H1 (cell line): Measurements from ENCODE around the gene ADCY9. TPM values are rescaled to one million over a fixed set of nuclear protein-coding genes. Genes with fewer than 3 reads are reported as not detected.

Experiments used
- CTCF ChIA-PET: fragments of 300-600 bp; sonication (Branson Sonifier 250); formaldehyde crosslinking; loops from one replicate; lab custom pipeline; 2021; ENCODE audit not compliant: partially characterized antibody; lab: Charles Lee
- POLR2A ChIA-PET: fragments of 300-600 bp; sonication (Branson Sonifier 250); formaldehyde crosslinking; loops from one replicate; lab custom pipeline; 2021; ENCODE audit warnings: inconsistent platforms; ENCODE audit not compliant: partially characterized antibody; lab: Charles Lee
- DNase-seq, 2 experiments: peaks; one replicate each; pipeline versions ENCODE4 v3.0.0 to v3.0.0-alpha.2; 2010 to 2022; ENCODE audit warnings: low spot score in 2 of 2, low read depth in 1 of 2, mixed read lengths in 1 of 2
- FAIRE-seq: peaks from 2 replicates; lab custom pipeline; 2011; peaks lifted over from hg19 to GRCh38; lab: Jason Lieb, UNC
- H2AFZ ChIP-seq: 2 replicates; pipeline ENCODE4 v1.8.1; 2012; ENCODE audit warnings: low read length, inconsistent platforms
- H2AK5ac ChIP-seq: 2 replicates; pipeline ENCODE4 v1.6.1; 2013; ENCODE audit warnings: low read depth, low read length
- H2BK120ac ChIP-seq: replicated peaks from 2 replicates; pipeline ENCODE3; 2013; ENCODE audit warnings: low read depth, low read length, inconsistent platforms
- H2BK12ac ChIP-seq: 2 replicates; pipeline ENCODE4 v1.6.1; 2013; ENCODE audit warnings: low read depth, low read length
- H2BK15ac ChIP-seq: 2 replicates; pipeline ENCODE4 v1.6.1; 2013; ENCODE audit warnings: low read length
- H2BK20ac ChIP-seq: 2 replicates; pipeline ENCODE4 v1.6.1; 2013; ENCODE audit warnings: low read length
- H2BK5ac ChIP-seq: 2 replicates; pipeline ENCODE4 v1.6.1; 2013; ENCODE audit warnings: low read depth, low read length
- H3K14ac ChIP-seq: 2 replicates; pipeline ENCODE4 v1.6.1; 2013; ENCODE audit warnings: inconsistent platforms; ENCODE audit not compliant: insufficient read length
- H3K18ac ChIP-seq: 2 replicates; pipeline ENCODE4 v1.6.1; 2013; ENCODE audit warnings: low read length; ENCODE audit errors: extremely low read depth
- H3K23ac ChIP-seq: 2 replicates; pipeline ENCODE4 v1.6.1; 2013; ENCODE audit warnings: inconsistent platforms; ENCODE audit not compliant: insufficient read length
- H3K23me2 ChIP-seq: 2 replicates; pipeline ENCODE4 v1.6.1; 2013; ENCODE audit warnings: low read depth, low read length
- H3K27ac ChIP-seq: 2 replicates; pipeline ENCODE4 v1.6.1; 2011; ENCODE audit warnings: low read depth, low read length, inconsistent platforms
- H3K27me3 ChIP-seq, 4 experiments: replicated peaks in 1 of 4; 1 replicate in 1 of 4; 2 replicates in 3 of 4; pipeline versions ENCODE4 v1.6.1 to v1.8.1; 2011 to 2013; ENCODE audit warnings: low read length in 3 of 4, mild to moderate bottlenecking in 3 of 4, inconsistent platforms in 2 of 4, mixed read lengths in 2 of 4, moderate library complexity in 1 of 4; ENCODE audit not compliant: control insufficient read depth in 3 of 4, insufficient read depth in 3 of 4; ENCODE audit errors: extremely low read depth in 1 of 4
- H3K36me3 ChIP-seq, 4 experiments: 2 replicates each; pipeline versions ENCODE4 v1.6.1 to v1.8.1; 2011 to 2013; ENCODE audit warnings: mild to moderate bottlenecking in 4 of 4, low read length in 3 of 4, moderate library complexity in 2 of 4, control low read depth in 1 of 4, inconsistent platforms in 1 of 4; ENCODE audit not compliant: insufficient read depth in 4 of 4, control insufficient read depth in 2 of 4
- H3K4ac ChIP-seq: replicated peaks from 2 replicates; pipeline ENCODE3; 2013; ENCODE audit warnings: low read length, low read depth, mixed read lengths, inconsistent platforms; ENCODE audit not compliant: insufficient read length
- H3K4me1 ChIP-seq, 4 experiments: replicated peaks in 1 of 4; 1 replicate in 1 of 4; 2 replicates in 3 of 4; pipeline versions ENCODE4 v1.6.1 to v1.8.1; 2011 to 2013; ENCODE audit warnings: low read length in 3 of 4, inconsistent platforms in 2 of 4, mixed read lengths in 1 of 4; ENCODE audit not compliant: insufficient read depth in 4 of 4, control insufficient read depth in 3 of 4
- H3K4me2 ChIP-seq, 2 experiments: 2 replicates each; pipeline versions ENCODE4 v1.6.1 to v1.8.1; 2011 to 2013; ENCODE audit warnings: low read depth in 2 of 2, low read length in 2 of 2, control low read depth in 1 of 2, inconsistent platforms in 1 of 2, mild to moderate bottlenecking in 1 of 2; ENCODE audit not compliant: insufficient read depth in 1 of 2
- H3K4me3 ChIP-seq, 4 experiments: fragments of 200-600, 300-600 bp in 1 of 4; sonication (generic), shearing (Covaris generic), sonication (Bioruptor Twin) in 1 of 4; 2 replicates each; pipeline versions ENCODE4 v1.5.1 to v1.8.1; 2011 to 2016; ENCODE audit warnings: low read length in 4 of 4, low read depth in 3 of 4, control low read depth in 2 of 4, inconsistent platforms in 2 of 4, mild to moderate bottlenecking in 2 of 4, mixed read lengths in 1 of 4, moderate library complexity in 1 of 4; ENCODE audit not compliant: insufficient read depth in 2 of 4; ENCODE audit errors: extremely low read depth in 1 of 4
- H3K56ac ChIP-seq: replicated peaks from 2 replicates; pipeline ENCODE3; 2013; ENCODE audit warnings: low read depth, mild to moderate bottlenecking, mixed read lengths, low read length, inconsistent platforms; ENCODE audit not compliant: insufficient read length
- H3K79me1 ChIP-seq: 2 replicates; pipeline ENCODE4 v1.6.1; 2013; ENCODE audit warnings: low read depth, low read length, control low read depth
- H3K79me2 ChIP-seq, 2 experiments: 2 replicates each; pipeline versions ENCODE4 v1.6.1 to v1.8.1; 2012 to 2013; ENCODE audit warnings: low read length in 2 of 2, mild to moderate bottlenecking in 2 of 2, inconsistent platforms in 1 of 2; ENCODE audit not compliant: insufficient read depth in 2 of 2, control insufficient read depth in 1 of 2
- H3K9ac ChIP-seq, 4 experiments: replicated peaks in 1 of 4; 1 replicate in 1 of 4; 2 replicates in 3 of 4; pipeline versions ENCODE4 v1.6.1 to v1.8.1; 2011 to 2013; ENCODE audit warnings: low read depth in 3 of 4, low read length in 3 of 4, control low read depth in 2 of 4, mild to moderate bottlenecking in 2 of 4, moderate library complexity in 2 of 4, inconsistent platforms in 1 of 4; ENCODE audit errors: extremely low read depth in 1 of 4
- H3K9me3 ChIP-seq, 2 experiments: 2 replicates each; pipeline versions ENCODE4 v1.6.1 to v1.8.1; 2012 to 2013; ENCODE audit warnings: mild to moderate bottlenecking in 2 of 2, moderate library complexity in 2 of 2, control low read depth in 1 of 2, inconsistent platforms in 1 of 2, low read depth in 1 of 2, low read length in 1 of 2, mixed read lengths in 1 of 2; ENCODE audit not compliant: insufficient read depth in 2 of 2
- H4K20me1 ChIP-seq, 2 experiments: replicated peaks in 1 of 2; 2 replicates each; pipeline versions ENCODE3 to v1.8.1; 2011 to 2013; ENCODE audit warnings: inconsistent platforms in 2 of 2, low read length in 2 of 2, mild to moderate bottlenecking in 1 of 2; ENCODE audit not compliant: insufficient read depth in 2 of 2, control insufficient read depth in 1 of 2
- H4K5ac ChIP-seq: 2 replicates; pipeline ENCODE4 v1.6.1; 2013; ENCODE audit warnings: low read length, low read depth, mixed read lengths, inconsistent platforms; ENCODE audit not compliant: insufficient read length
- H4K8ac ChIP-seq: 2 replicates; pipeline ENCODE4 v1.8.0; 2013; ENCODE audit warnings: mild to moderate bottlenecking, moderate library complexity, low read length, inconsistent platforms; ENCODE audit not compliant: insufficient read depth; ENCODE audit errors: extremely low read depth
- H4K91ac ChIP-seq: replicated peaks from 2 replicates; pipeline ENCODE3; 2013; ENCODE audit warnings: low read length, mixed read lengths, inconsistent platforms; ENCODE audit not compliant: insufficient read length
- ATF2 ChIP-seq: IDR thresholded peaks from 2 replicates; pipeline ENCODE4 v1.6.1; 2012; ENCODE audit warnings: low read length, inconsistent platforms
- EGR1 ChIP-seq: IDR thresholded peaks from 2 replicates; pipeline ENCODE4 v1.6.1; 2011; ENCODE audit warnings: low read depth, low read length, borderline replicate concordance
- EP300 ChIP-seq, 2 experiments: IDR thresholded peaks; 1 replicate in 1 of 2; 2 replicates in 1 of 2; pipeline ENCODE4 v1.6.1; 2011 to 2012; ENCODE audit warnings: low read depth in 2 of 2, low read length in 2 of 2, mild to moderate bottlenecking in 2 of 2, borderline replicate concordance in 1 of 2, inconsistent platforms in 1 of 2, moderate library complexity in 1 of 2
- FOSL1 ChIP-seq: IDR thresholded peaks from 2 replicates; pipeline ENCODE4 v1.6.1; 2011; ENCODE audit warnings: mild to moderate bottlenecking, low read depth, low read length, moderate library complexity; ENCODE audit not compliant: insufficient read depth
- JUN ChIP-seq: IDR thresholded peaks from 2 replicates; pipeline ENCODE4 v1.6.1; 2011; ENCODE audit warnings: low read depth, mild to moderate bottlenecking, improper control_type of control experiment, low read length
- JUND ChIP-seq: IDR thresholded peaks from 2 replicates; pipeline ENCODE4 v1.6.1; 2011; ENCODE audit warnings: mild to moderate bottlenecking, improper control_type of control experiment, low read length
- MAX ChIP-seq: IDR thresholded peaks from 2 replicates; pipeline ENCODE4 v1.6.1; 2012; ENCODE audit warnings: inconsistent platforms
- NANOG ChIP-seq: IDR thresholded peaks from 2 replicates; pipeline ENCODE4 v1.6.1; 2011; ENCODE audit warnings: low read length, low read depth, mild to moderate bottlenecking, inconsistent platforms; ENCODE audit not compliant: insufficient read depth, poor library complexity, severe bottlenecking
- POU5F1 ChIP-seq: IDR thresholded peaks from 2 replicates; pipeline ENCODE4 v1.6.1; 2011; ENCODE audit warnings: low read depth, mild to moderate bottlenecking, low read length, moderate library complexity
- RFX5 ChIP-seq: IDR thresholded peaks from 2 replicates; pipeline ENCODE4 v1.6.1; 2011; ENCODE audit warnings: low read depth, low read length, improper control_type of control experiment, borderline replicate concordance
- SP2 ChIP-seq: IDR thresholded peaks from 2 replicates; pipeline ENCODE4 v1.6.1; 2012; ENCODE audit warnings: mild to moderate bottlenecking, low read length, inconsistent platforms
- SUZ12 ChIP-seq: fragments of 200-600 bp; sonication (generic); IDR thresholded peaks from 2 replicates; pipeline ENCODE4 v1.6.1; 2012; ENCODE audit warnings: mild to moderate bottlenecking, inconsistent platforms, low read length, moderate library complexity, mixed read lengths
- TAF1 ChIP-seq: IDR thresholded peaks from 2 replicates; pipeline ENCODE4 v1.6.1; 2011; ENCODE audit warnings: mild to moderate bottlenecking, low read depth, low read length
- WGBS, 2 experiments: shearing (Covaris generic) in 1 of 2; methylation state at CpG; one replicate each; pipeline versions ENCODE4 v1.1.6 to v1.1.7; 2013 to 2015; ENCODE audit warnings: low lambda C conversion rate in 2 of 2, mixed read lengths in 2 of 2, inconsistent platforms in 1 of 2, low coverage in 1 of 2, missing lambda C conversion rate in 1 of 2; ENCODE audit not compliant: insufficient replicate concordance in 2 of 2, insufficient coverage in 1 of 2, insufficient read length in 1 of 2; ENCODE audit errors: extremely low coverage in 1 of 2, missing lambda C conversion rate in 1 of 2; 5-methylcytosine and 5-hydroxymethylcytosine counted together
- polyA plus RNA-seq, 7 experiments: library from polyadenylated mRNA; depleted of rRNA in 3 of 7; stranded (reverse) in 5 of 7; unstranded in 2 of 7; fragments of >200 nt in 5 of 7; fragments of 200-250 nt in 2 of 7; gene quantifications; 1 replicate in 5 of 7; 2 replicates in 1 of 7; 4 replicates in 1 of 7; pipeline versions ENCODE4 v1.2.1 to v1.2.3, GENCODE V29; 2011 to 2013; ENCODE audit warnings: missing spikeins in 2 of 7, mixed read lengths in 2 of 7
- total RNA-seq: library from RNA; stranded (reverse); fragmentation: NEBNext Ultra II Directional; extraction: Animal tissue kit (Norgen Biotek cat#: 25700); gene quantifications from 2 replicates; pipeline ENCODE4 v1.2.1, GENCODE V29; 2021

ADCY9 gene
- total and polyA plus RNA-seq, 2 of the 8 experiments (the other 6 are each of a cell fraction or from before 2014, with no cell fraction given): 5.4 to 13.1 TPM

GRCh38 chr16:4097826-4098240 lies 18.4 kb downstream of the ADCY9 start:
- H3K36me3 ChIP-seq: no peaks in the 10 kb centered on the region
- no peak overlapping the region for H3K27ac ChIP-seq
- no peak overlapping the region for H4K8ac ChIP-seq
- no peak overlapping the region for H3K56ac ChIP-seq
- H4K20me1 ChIP-seq: no peaks in the 10 kb centered on the region
- H3K4me3 ChIP-seq: no peak overlapping the region
- H3K4ac ChIP-seq: no peak overlapping the region
- H2BK120ac ChIP-seq: no peak overlapping the region
- H3K79me2 ChIP-seq: no peaks in the 10 kb centered on the region
- H3K4me1 ChIP-seq: peaks cover 0 to 6% (median 1%) of the 10 kb centered on the region in 4 experiments; a peak in 4 of 7 replicates
- H2AK5ac ChIP-seq: no peak overlapping the region
- no peak overlapping the region for H2BK5ac ChIP-seq
- no peaks in the 10 kb centered on the region for H3K23me2 ChIP-seq
- H3K18ac ChIP-seq: no peak overlapping the region
- no peak overlapping the region for H3K14ac ChIP-seq
- no peak overlapping the region for H3K4me2 ChIP-seq
- no peak for DNase-seq
- ChIA-PET POLR2A (interaction anchor here (1.3 kb wide), 1 partner anchor 84 kb away, joined by 3 read pairs; no protein-coding TSS in a partner anchor), CTCF (no interaction called here)
- 81% methylated on average over 4 of the region's 4 CpGs; no CpG with 5 or more reads in 1 of the 2 experiments for WGBS, 2 experiments
- no peak overlapping the region for H2BK15ac ChIP-seq
- H3K9me3 ChIP-seq: no peaks in the 10 kb centered on the region
- H2BK20ac ChIP-seq: no peak overlapping the region
- no peak overlapping the region for H3K23ac ChIP-seq
- H3K79me1 ChIP-seq: no peaks in the 10 kb centered on the region
- FAIRE-seq: peak; percentile 45
- no peak overlapping the region for H4K91ac ChIP-seq
- no peak overlapping the region for H4K5ac ChIP-seq
- no peak overlapping the region for H2AFZ ChIP-seq
- no peak overlapping the region for H2BK12ac ChIP-seq
- H3K9ac ChIP-seq: no peak overlapping the region
- H3K27me3 ChIP-seq: no peaks in the 10 kb centered on the region
- TF ChIP-seq NANOG (no peak), EP300 (IDR thresholded peaks at IDR 0.05; ENCODE audit: borderline replicate concordance in 1 of 2, low read depth in 2 of 2, low read length in 2 of 2) (no peak), EGR1 (no peak), SUZ12 (no peak), POU5F1 (no peak), MAX (no peak), ATF2 (no peak), JUND (no peak), FOSL1 (no peak), JUN (no peak), RFX5 (no peak), SP2 (no peak), TAF1 (no peak)
